ENCODE measurements around the gene TBCC. TPM values are rescaled to one million over a fixed set of nuclear protein-coding genes. Genes with fewer than 3 reads are reported as not detected.
A peak's percentile ranks its signal among the peaks of the same experiment; 100 is the strongest.

Gene TBCC
- total and polyA plus RNA-seq, 2 of the 13 experiments (the other 11 are each of a cell fraction or from before 2014, with no cell fraction given): 14.8 to 36.1 TPM

DNA sequence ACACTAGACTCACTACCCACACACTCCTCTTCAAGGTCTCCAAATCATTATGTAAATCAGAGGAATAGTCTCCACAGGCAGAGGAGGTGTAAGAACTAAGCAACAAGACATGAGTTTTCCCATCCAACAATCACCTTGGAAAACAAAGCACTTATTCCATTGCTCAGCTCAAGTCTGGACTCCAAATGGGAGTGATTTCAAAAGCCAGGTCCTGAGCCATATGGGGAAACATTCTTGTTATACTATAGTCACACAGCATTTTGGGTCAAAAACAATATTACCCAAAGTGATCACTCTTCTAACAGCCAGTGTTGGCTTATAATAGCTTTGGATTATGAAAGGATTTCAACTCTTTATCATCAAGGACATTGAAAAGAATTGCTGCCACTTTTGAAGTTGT lies 19.9 kb downstream of the TBCC start (continued):
- TF ChIP-seq ZNF614 (CRISPR knock-in tag; IDR thresholded peaks at IDR 0.05; ENCODE audit: borderline replicate concordance): no peak
- no peak for TF ChIP-seq MED1 (CRISPR knock-in tag; IDR thresholded peaks at IDR 0.05)
- no peak for TF ChIP-seq U2AF1 (optimal IDR thresholded peaks at IDR 0.05; ENCODE audit: low read depth, low read length)
- TF ChIP-seq EHMT2 (IDR thresholded peaks at IDR 0.05; ENCODE audit: borderline replicate concordance, low read depth, low read length): no peak

- no peak for DNase-seq (ENCODE audit: low spot score)
- no peak for FAIRE-seq
- in situ Hi-C loops (cut with HindIII; ENCODE audit: extremely low pct_ligation_motif_present, low pct_unique_long_range_greater_than_20kb) (loop anchor here (5.0 kb wide), 1 partner anchor 63 kb away; no protein-coding TSS in a partner anchor), intact Hi-C loops (cut with micrococcal nuclease; ENCODE audit: unreplicated experiment) (loop anchor here (5.0 kb wide), 1 partner anchor 167 kb away; a partner anchor contains a TSS)
- Histone ChIP-seq H4K20me1 (ENCODE audit: insufficient read depth, low read length) (no peaks in the 10 kb centered on the region), H3K27ac (ENCODE audit: extremely low read length, insufficient read depth, low read length) (no peak overlapping the region), H3K9ac (ENCODE audit: insufficient read depth, low read depth, low read length) (no peak overlapping the region), H3K4me2 (ENCODE audit: low read depth, low read length) (no peak overlapping the region), H2AFZ (ENCODE audit: low read length) (no peak overlapping the region), H3K36me3 (replicated peaks in 1 of 2; ENCODE audit: control insufficient read depth in 1 of 2, insufficient read depth in 2 of 2, low read length in 2 of 2) (no peaks in the 10 kb centered on the region), H3K9me3 (ENCODE audit: low read length) (no peaks in the 10 kb centered on the region), H3K4me3 (replicated peaks in 1 of 3; ENCODE audit: insufficient read depth in 1 of 3, low read depth in 2 of 3, low read length in 3 of 3) (no peak overlapping the region), H3K4me1 (ENCODE audit: insufficient read depth, low read length) (peaks cover 16% of the 10 kb centered on the region), H3K79me2 (ENCODE audit: insufficient read depth, low read length) (no peaks in the 10 kb centered on the region), H3K27me3 (ENCODE audit: control insufficient read depth in 1 of 2, insufficient read depth in 2 of 2, low read length in 2 of 2) (no peaks in the 10 kb centered on the region; a peak in 1 of 5 replicates)
- CTCF ChIA-PET (ENCODE audit: low intra/inter-chr PET ratio, low total read pairs): no interaction called here
- TF ChIP-seq KDM1A (CRISPR knock-in tag; IDR thresholded peaks at IDR 0.05) (no peak), DNMT3B (CRISPR knock-in tag; conservative IDR thresholded peaks at IDR 0.05) (no peak), ZNF704 (CRISPR knock-in tag; IDR thresholded peaks at IDR 0.05; ENCODE audit: borderline replicate concordance) (no peak), PHF21A (CRISPR knock-in tag; IDR thresholded peaks at IDR 0.05) (no peak), ZNF7 (CRISPR knock-in tag; IDR thresholded peaks at IDR 0.05) (peak; percentile 73), MAFK (conservative IDR thresholded peaks at IDR 0.05 in 1 of 2, IDR thresholded peaks at IDR 0.05 in 1 of 2; ENCODE audit: low read length in 2 of 2) (peak; percentile 86), MAFF (IDR thresholded peaks at IDR 0.05; ENCODE audit: low read depth, low read length) (peak; percentile 84), BCLAF1 (IDR thresholded peaks at IDR 0.05) (no peak), ETV6 (CRISPR knock-in tag; conservative IDR thresholded peaks at IDR 0.05) (no peak), ZNF329 (CRISPR knock-in tag; IDR thresholded peaks at IDR 0.05; ENCODE audit: low read depth) (no peak), ZFP82 (CRISPR knock-in tag; IDR thresholded peaks at IDR 0.05; ENCODE audit: borderline replicate concordance) (no peak)
- TF ChIP-seq, protein P1, sequence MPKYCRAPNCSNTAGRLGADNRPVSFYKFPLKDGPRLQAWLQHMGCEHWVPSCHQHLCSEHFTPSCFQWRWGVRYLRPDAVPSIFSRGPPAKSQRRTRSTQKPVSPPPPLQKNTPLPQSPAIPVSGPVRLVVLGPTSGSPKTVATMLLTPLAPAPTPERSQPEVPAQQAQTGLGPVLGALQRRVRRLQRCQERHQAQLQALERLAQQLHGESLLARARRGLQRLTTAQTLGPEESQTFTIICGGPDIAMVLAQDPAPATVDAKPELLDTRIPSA (CRISPR knock-in tag; IDR thresholded peaks at IDR 0.05; ENCODE audit: borderline replicate concordance): no peak
- BruUV-seq (replicated peaks): no TSS peak
- POLR2A ChIA-PET: no interaction called here
- no peak for ATAC-seq
Measured at GRCh38 chr6:42724825-42725224, 21.1 kb downstream of the TBCC start.
